Measurements from ENCODE around the gene SIRPA.
"Not testable (repeated sequence)": the region's sequence is repeated elsewhere in the genome, so short reads cannot be mapped to it uniquely, and the experiment has no call there.

Gene SIRPA

DNA sequence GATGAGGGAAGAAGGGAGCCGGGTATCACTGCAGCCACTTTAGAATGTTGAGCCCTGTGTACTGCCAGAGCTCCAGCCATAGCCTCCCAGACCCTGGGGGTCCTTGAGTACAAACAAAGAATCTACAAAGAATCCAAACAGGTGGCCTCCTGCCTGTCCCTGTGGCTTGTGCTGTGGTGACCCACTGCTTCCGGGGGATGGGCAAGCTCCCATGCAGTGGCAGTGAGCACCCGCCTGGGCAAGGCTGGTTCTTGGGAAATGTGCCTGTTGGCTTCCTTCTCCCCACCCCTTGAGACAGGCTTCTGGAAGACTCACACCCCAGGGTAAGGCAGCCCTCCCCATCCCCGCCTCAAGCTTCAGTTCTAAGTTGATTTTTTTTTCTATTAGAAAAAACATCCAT, 13.9 kb downstream of the SIRPA start:
- no peak for DNase-seq

DNA sequence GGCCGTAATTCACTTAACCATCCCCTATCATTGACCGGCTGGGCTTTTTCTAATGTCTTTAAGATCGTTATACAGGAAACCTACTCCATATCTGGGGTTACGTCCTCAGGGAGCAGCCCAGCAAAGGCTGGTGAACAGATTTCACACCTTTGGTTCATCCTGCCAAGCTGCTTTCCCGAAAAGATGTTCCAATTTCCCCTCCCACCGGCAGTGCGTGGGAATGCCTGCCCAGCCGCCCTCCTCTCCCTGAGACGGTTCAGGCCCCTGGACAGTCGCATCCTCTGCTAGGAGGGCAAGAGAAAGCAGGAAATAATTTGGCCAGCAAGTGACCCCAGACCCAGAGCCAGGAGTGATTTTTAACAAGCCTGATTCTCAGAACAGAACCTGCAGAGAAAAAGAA, 16.3 kb downstream of the SIRPA start:
- no peak for DNase-seq

DNA sequence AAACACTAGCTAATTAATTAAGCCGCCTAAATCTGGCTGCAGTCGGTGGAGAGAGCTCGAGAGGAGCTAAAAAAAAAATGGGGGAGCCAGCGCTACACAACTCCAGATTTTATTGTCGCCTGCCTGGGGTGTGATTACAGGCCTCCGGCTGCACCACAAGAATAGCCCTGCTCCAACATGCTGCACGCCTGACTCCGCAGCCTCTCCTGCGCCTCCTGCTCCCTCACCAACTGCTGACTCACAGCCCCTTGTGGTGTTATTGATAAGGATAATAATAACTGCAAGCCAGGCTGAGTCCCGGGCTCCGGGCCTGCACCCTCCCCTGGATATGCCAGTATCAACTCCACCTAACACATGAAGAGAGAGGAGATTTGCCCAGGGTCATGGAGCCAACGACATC, 16.8 kb downstream of the SIRPA start:
- DNase-seq: no peak

DNA sequence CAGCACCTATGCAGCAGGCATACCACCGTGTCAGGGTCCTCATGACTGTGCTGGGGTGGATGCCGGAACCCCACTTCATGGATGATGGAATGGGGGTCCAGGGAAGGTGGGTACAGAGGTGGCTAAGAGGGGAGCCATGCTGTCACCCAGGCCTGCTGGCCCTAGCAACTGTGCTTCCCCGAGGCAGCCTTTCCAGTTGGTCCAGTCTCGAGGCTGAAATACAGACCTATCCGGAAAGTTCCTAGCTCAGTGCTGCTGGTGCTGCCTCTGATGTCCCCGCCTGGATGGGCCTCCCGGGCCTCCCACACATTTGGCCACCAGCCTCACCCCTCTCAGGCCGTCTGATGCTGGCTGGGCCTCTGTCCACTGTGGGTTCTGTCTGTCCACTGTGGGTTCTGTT, 17.4 kb downstream of the SIRPA start:
- no peak for DNase-seq

DNA sequence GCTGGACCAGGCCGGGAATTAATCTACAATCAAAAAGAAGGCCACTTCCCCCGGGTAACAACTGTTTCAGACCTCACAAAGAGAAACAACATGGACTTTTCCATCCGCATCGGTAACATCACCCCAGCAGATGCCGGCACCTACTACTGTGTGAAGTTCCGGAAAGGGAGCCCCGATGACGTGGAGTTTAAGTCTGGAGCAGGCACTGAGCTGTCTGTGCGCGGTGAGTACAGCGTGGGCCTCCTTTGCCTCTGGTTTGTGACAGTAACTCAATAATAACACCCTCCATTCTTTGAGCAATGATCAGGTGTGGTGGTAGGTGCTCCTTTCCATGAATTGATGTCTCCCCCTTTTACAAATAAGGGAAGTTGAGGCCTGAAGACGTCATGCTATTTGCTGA, 20.0 kb downstream of the SIRPA start:
- DNase-seq: not testable (repeated sequence)

DNA sequence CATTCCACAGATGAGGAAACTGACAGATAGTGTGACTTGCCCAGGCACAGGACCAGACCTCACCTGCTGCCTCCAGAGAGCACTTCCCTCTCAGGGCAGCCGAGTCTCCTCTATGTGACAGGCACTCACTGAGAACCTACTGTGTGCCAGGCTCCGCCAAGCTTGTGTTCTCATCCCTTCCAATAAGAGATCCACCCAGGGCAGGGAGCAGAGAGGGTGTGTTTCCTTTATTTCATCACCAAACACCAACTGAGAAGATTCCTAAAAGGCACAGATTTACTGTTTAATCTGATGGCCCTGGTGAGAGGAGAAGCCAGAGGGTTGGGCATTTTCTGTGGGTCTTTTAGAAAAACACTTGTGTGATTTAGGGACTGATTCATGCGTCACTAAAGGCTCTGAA, 20.5 kb downstream of the SIRPA start:
- DNase-seq: no peak

DNA sequence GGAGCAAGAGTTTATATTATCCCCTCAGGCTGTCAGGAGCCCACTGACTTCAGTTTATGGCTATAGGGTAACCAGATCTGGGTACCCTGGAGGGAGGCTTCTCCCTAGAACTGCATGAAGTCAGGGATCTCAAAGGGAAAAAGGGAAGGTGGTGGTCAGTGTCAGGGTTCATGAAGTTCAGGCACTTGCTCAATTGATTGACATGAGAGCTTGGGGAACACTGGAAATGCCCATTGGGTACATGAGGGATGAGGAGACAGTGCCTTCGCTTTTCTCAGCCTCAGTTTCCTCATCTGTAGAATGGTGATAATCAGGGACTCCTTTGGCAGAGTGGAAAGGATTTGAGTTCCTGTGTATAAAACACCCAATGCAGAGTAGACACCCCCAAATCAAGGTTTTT, 22.6 kb downstream of the SIRPA start:
- DNase-seq: no peak

DNA sequence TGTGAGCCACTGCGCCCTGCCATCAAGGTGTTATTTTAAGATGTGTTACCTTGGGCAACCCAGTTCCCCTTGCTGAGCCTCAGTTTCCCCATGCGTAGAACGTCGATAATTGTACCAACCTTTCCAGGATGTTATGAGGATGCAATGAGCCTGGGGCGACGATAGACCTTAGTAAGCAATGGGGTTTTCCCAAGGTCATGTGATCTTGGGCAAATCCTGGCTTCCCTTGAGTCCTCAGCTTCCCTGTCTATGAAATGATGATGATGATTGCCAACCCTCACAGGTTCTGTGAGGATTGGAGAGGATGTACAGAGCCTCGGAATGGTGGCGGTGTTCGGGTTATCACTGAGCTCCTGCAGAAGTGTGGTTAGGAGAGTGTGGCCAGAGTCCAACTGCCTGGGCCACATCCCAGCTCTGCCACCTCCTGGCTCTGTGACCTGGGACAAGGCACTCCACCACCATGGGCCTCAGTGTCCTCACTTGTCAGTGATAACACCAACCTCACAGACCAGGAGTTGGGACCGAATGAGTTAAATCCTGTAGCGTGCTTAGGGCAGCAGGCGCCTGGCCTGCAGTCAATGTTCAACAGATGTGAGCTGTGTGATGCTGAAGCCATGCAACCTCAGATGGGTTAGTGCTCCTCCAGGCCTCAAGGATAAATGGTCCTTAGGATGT, 23.4 kb downstream of the SIRPA start:
- no peak for DNase-seq

DNA sequence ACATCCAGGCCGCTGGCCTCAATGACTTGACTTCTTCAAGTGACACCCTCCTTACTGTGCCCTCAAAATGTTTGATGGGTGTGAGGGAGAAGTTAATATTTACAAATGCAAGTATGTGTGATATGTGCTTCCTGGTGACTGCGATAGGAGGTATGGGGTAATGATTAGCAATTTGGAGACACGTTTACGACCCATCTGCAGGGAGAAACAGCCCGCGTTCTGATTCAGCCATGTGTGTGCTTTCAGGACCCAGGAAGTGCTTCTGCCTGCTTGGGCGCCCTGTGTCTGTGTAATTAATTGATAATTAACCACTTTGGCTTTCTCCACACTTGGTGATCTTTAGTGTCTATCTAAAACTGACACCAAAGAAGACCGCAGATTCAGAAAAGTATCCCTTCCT, 25.0 kb downstream of the SIRPA start:
- peak; percentile 97 for DNase-seq

DNA sequence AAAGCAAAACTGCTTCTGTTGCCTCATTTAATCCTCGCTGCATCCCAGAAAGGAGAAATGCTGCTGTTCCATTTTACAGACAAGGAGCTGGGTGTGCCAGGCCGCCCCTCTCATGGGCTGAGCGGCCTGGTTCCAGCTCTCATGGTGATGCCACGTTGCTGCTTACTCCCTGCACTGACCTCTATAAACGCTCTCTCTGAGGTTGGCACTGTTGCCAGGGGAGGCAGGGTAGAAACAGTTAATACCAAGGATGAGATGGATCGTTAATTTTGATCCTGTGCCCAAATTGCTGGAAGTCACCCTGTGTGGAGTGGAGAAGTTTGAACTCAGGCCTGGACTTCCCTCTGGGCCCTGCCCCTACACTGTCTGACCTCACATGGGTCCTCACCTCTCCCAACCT, 25.6 kb downstream of the SIRPA start:
- DNase-seq: peak; percentile 75

DNA sequence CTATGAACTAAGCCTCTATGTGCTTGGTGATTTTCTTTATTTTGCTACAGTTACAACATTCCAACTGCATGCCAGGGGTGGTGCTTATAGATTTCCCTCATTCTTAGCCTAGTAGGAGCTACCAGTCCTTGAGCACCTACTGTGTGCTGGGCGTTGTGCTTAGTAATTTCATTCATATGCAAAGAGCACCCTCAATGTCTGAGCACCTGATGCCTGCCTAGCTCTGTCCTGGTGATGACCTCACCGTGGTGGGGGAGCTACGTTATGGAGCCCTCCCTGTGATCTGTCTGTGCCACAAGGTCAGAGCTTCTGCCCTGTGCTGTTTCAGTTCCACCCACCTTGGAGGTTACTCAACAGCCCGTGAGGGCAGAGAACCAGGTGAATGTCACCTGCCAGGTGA, 26.8 kb downstream of the SIRPA start:
- DNase-seq: not testable (repeated sequence)

DNA sequence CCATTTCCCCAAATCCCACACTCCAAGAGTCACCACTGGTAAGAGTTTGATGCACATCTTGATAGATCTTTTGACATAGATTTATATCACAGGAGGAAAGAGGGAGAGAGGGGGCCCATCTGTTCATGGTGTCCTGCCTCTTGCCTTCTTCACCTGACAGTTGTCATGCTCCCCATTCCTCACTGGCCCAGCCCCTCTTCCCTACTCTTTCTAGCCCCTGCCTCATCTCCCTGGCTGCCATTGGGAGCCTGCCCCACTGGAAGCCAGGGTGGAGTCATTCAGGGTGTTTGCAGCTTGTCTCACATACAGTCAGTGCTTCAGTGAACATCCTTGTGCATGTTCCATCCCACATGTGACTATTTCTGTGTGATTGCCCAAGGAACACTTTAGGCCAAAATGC, 27.6 kb downstream of the SIRPA start:
- no peak for DNase-seq

DNA sequence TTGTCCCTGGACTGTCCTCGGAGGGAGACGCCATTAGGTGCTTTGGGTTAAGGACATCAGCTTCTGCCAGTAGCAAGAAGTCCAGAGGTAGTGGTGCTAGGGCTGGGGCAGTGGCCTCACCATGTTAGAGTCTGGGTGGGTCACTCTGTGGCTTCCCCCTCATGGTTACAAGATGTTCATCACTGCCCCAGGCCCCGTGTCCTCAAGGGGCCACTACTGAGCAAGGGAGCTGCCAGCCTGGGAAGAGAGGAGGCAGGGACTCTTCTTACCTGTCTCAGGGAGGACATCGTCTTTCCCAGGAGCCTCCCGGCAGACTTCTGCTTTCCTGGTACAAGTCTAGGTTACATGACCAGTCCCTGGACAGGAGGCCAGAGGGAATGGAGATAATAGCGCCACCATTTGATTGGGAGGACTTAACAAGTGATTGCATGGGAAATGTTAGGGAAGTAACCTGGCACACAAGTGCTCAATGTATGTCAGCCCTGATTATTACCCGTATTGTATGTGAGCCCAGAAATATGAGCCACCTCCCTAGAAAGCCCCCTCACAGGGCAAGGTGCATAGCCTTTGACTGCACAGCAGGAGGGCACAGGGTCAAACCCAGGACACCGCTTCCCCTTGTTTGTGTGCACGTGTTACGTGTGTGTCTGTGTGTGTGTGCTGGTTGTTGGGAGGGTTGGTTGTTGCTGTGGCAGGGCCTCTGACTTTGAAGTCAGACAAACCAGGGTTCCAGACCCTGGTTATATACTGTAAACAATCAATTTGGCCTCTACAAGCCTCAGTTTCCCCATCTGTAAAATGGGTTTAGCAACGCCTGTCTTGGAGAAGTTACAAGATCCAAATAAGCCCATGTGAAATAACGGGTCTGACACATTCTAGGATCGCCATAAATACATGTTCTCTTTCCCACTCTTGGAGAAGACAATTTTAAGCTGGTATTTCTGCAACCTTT, 30.0 kb downstream of the SIRPA start:
- DNase-seq: no peak

DNA sequence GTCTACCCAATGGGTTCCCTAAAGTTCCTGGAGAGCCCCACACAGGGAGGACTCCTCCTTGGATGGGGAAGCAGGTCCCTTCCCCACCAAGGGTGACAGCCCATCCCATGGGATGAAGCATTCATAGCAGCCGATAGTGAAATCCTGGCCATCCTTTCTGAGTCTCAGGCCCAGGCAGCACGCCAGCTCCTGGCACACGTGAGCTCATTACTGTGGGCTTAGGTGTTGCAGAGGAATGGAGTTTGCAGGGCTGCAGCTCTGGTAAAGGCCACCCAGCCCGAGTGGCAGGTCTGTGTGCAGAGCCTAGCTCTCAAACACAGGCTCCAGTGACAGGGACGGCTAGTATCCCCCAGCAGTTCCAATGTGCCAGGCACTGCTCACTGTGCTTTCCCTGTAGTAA, 31.0 kb downstream of the SIRPA start:
- no peak for DNase-seq

DNA sequence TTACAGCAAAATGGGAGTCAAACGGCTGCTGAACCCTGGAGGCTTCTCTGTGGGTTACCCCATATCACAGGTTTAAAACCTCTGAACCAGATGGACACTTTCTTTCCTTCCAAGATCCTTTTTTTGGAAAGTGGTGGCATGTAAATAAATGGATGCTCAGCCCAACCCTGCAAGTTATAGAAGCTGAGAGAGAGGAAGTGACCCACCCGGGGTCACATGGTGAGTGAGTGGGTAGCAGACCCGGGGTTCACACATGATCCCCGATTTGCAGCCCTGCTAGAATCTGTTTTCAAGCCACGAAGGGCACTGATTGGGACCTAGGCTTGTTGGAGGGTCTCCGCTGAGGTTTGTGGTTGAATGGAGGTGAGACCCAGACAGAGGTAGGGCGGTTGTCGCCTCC, 32.0 kb downstream of the SIRPA start:
- DNase-seq: no peak

DNA sequence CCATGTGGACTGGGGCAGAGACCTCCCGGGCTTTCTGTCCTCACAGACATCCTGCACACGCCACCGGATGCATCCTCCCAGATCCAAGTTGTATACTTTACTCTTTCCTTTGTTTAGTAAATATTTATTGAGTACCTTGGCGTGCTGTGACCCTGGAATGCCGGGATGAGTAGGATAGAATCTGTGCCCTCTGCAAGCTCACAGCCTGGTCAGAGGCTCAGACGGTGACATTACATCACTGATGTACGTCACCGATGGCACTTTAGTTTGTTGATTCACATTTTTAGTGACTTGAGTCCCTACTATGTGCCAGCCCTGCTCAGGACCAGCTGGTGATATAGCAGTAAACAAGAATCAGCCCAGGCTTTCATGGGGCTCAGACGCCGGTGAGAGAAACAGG, 32.9 kb downstream of the SIRPA start:
- DNase-seq: no peak

DNA sequence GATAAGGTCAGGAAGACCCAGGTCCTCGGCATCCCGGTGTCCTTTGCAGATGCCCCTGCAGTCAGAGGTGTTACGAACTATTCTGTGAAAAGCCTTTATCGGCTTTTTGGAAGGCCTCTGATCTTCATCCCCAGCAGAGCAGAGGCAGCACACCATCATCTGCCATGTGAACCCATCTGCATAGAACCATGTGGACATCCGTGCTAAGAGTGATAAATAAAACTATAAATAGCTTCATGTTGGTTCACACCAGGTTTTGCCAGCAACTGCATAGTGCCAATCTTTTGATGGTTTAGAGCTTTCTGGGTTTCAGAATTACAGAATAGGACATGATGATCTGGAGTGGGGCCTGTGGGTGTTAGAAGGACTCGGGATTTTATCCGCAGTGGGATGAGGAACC, 33.6 kb downstream of the SIRPA start:
- no peak for DNase-seq

DNA sequence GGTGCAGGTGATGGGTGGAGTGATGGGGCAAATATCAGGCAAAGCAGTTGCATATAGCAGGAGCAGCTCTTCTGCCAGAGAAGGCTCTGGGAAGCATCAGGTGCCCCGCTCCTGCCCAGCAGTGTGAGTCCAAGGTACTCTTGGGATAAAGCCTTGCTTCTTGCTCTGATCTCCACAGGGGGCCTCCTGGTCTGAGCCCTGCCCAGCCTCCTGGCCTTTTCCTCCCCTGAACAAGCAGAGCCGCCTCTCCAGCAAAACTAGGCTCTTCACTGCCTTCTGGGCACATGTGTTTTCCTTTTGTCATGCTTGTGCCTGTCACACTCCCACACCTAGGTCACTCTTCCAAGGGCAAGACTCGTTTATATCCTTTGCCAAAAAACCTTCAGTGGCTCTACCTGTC, 34.3 kb downstream of the SIRPA start:
- no peak for DNase-seq

DNA sequence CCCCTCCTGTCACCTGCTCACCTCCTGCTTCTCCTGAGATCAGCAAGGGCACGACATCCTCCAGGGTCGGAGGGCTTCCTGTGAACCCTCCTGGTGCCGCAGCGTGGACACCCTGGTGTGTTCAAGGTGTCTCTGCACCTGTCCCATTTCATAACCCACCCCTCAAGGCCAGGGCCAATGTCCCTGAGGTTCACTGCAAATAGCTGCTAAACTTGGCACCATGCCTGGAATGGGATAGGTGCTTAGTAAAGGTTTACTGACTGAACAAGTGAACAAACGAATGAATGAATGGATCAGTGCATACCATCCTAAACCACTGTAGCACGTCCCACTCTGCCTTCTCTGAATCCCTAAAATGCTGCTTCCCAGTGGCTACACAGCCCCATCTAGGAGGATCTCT, 35.0 kb downstream of the SIRPA start:
- DNase-seq: no peak

DNA sequence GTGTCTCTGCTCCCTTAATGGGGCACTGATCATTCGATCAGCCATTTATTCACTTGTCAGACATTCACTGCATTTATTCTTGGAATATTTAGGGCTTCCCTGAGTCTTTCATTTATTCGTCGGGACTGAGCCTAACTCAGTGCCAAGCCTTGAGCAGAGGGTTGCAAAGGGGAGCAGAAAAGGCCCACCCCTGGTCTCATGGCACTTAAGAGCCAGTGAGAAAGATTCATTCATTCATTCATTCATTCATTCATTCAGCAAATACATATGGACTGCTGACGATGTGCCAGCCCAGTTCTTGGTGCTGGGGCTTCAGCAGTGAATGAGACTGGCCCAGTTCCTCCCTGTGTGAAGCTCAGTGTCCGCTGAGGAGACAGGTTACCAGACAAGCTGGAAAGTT, 36.6 kb downstream of the SIRPA start:
- no peak for DNase-seq

DNA sequence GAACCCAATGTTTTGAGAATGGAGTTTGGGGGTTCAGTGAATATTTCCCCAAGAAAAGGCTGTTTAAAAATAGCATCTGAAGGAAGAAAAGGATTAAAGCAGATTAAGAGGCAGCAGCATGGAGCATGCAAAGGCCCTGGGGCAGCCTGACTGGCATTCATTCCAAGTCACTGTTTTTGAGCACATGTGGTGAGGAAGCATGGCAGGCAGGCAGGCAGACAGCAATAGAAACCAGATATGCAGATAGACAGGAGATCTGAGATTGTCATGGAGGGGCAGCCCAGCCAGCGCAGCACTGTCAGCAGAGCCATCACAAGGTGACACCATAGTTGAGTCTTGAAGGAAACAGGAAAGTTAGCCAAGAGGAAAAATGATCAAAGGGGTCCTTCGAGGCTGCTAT, 37.8 kb downstream of the SIRPA start:
- DNase-seq: no peak

DNA sequence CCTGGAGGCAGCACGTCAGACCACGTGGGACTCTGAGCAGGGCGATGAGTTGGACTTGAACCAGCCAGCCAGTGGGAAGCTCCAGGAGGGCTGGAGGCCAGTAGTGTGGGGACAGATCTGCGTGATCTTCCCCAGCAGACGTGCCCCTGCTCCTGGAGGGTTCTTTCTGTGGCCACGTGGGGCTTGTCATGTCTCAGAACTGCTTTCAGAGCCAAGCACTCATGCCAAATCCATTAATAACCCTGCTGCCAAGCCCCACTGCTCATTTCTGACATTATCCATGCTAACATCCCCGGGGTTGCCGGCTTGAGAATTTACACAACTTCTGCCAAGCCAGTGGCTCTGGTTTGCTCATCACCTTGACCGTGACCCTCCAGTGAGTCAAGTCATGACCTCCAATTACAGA, 38.3 kb downstream of the SIRPA start:
- peak; percentile 21 for DNase-seq

DNA sequence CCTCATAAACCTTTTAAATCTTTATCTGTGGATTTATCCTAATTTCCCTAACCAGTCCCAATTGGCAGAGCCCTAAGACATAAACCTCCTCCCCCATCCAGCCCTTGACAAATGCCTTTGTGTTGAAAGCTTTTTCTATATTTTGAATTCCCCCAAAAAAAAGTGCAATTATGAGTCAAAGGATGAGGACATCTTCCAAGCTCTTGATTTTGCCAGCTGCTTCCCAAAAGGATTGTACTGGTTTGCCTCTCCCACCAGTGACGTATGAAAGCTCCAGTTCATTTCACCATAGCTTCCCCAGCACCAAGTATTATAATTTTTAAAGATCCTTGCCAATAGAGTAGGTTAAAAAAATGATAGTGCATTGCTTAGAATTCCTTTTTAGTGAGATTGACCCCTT, 38.9 kb downstream of the SIRPA start:
- no peak for DNase-seq

DNA sequence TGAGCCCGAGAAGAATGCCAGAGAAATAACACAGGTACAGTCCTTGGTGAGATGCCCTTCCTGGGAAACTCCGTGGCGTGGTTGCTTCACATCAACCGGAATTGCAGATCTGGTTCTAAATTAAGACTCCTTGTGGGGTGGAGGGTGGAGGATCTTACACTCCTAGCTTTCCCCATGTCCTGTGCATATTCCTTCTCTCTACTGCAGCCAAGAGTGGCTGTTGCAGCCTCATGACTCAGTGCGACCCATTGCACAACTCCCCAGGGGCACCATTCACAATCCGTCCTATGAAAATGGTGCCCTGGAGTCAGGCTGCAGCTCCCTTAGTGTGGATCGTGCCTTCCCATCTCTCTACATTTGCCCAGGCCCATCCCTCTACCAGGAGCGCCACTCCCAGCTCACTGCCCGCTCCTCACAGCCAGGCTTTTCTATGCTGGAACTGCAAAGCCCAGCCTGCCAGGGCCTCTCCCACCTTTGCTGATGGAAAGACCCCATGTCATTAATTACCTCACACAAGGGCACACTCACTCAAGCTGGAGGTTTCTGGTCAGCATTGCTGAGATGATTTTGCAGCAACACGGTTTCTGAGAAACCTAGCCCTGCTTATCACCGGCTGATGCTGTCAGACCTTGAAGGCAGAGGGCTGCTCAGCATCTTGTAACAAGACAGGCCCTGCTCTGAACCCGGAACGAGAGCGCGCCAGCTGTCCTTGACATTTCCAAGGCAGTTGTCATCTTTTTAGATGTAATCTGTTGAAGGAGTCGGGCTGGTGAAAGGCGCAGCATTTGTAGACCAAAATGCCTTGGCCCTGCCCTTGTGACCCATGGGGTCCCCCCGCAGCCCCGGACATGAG, 39.7 kb downstream of the SIRPA start:
- no peak for DNase-seq

Data from kidney glomerular epithelial cell (primary cell).